Measurements from ENCODE around the gene EXD3.

Gene EXD3

GRCh38 chr9:137301081-137301947, 121.6 kb downstream of the EXD3 start:
- DNase-seq: peak; percentile 21

- peak; percentile 42 for DNase-seq
Measured at GRCh38 chr9:137300567-137301080, 122.3 kb downstream of the EXD3 start.

- DNase-seq: no peak
Measured at GRCh38 chr9:137299938-137300337, 123.0 kb downstream of the EXD3 start.

- no peak for DNase-seq
Measured at GRCh38 chr9:137299203-137299565, 123.8 kb downstream of the EXD3 start.

- no peak for DNase-seq
Measured at GRCh38 chr9:137298401-137299202, 124.4 kb downstream of the EXD3 start.

GRCh38 chr9:137297966-137298365, 125.0 kb downstream of the EXD3 start:
- DNase-seq: no peak

- DNase-seq: no peak
Measured at GRCh38 chr9:137296670-137297664, 126.0 kb downstream of the EXD3 start.

GRCh38 chr9:137295849-137296669, 126.9 kb downstream of the EXD3 start:
- DNase-seq: no peak

GRCh38 chr9:137295238-137295811, 127.6 kb downstream of the EXD3 start:
- no peak for DNase-seq

- DNase-seq: no peak
Measured at GRCh38 chr9:137294681-137295237, 128.2 kb downstream of the EXD3 start.

- no peak for DNase-seq
Measured at GRCh38 chr9:137294091-137294680, 128.8 kb downstream of the EXD3 start.

GRCh38 chr9:137293482-137294090, 129.4 kb downstream of the EXD3 start:
- no peak for DNase-seq

- no peak for DNase-seq
Measured at GRCh38 chr9:137293094-137293481, 129.9 kb downstream of the EXD3 start.

GRCh38 chr9:137286975-137287383, 136.0 kb downstream of the EXD3 start:
- no peak for DNase-seq

GRCh38 chr9:137281345-137282116, 141.4 kb downstream of the EXD3 start:
- no peak for DNase-seq

- DNase-seq: no peak
Measured at GRCh38 chr9:137280474-137281344, 142.3 kb downstream of the EXD3 start.

- DNase-seq: no peak
Measured at GRCh38 chr9:137279741-137280473, 143.1 kb downstream of the EXD3 start.

Data from DMS79 treated with DMSO at 0.1 percent for 48 hours (cell line).